Measurements from ENCODE around the gene MBD6.

- TF ChIP-seq CTCF (IDR thresholded peaks at IDR 0.05) = no peak
- TF ChIP-seq POLR2A (IDR thresholded peaks at IDR 0.05) = no peak
These were observed 48.7 kb upstream of the MBD6 start for GRCh38 chr12:57473886-57474285.

Data from Peyer's patch (tissue), 4 donors.